Measurements from ENCODE around the gene ACOT11. TPM values are rescaled to one million over a fixed set of nuclear protein-coding genes. Genes with fewer than 3 reads are reported as not detected.

The ACOT11 gene
- polyA plus RNA-seq, 1 experiment = 2.4 TPM

DNA sequence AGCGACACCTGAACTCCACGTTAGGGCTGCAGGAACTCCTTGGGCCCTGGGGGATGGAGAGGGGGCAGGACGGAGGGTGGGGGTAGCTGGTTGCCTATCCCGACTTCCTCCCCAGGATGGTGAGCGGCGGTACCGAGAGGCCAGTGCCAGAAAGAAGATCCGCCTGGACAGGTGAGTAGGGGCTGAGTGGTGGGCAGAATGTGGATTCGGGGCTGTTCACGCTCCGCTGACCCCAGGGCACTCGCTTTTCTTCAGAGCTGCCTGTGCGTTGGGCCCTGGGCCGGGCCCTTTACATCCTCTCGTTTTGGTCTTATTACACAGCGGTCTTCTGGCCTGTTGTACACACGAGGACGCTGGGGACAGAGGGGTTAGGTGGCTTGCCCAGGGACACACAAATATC, 54.5 kb downstream of the ACOT11 start:
- Histone ChIP-seq H3K27me3 (ENCODE audit: control insufficient read depth, insufficient read depth, low read length) (no peaks in the 10 kb centered on the region), H3K36me3 (ENCODE audit: control insufficient read depth, insufficient read depth, low read length) (no peaks in the 10 kb centered on the region), H3K4me3 (ENCODE audit: low read depth, low read length) (no peak overlapping the region)
- ChIA-PET CTCF (no interaction called here), POLR2A (no interaction called here)
- TF ChIP-seq, protein P1, sequence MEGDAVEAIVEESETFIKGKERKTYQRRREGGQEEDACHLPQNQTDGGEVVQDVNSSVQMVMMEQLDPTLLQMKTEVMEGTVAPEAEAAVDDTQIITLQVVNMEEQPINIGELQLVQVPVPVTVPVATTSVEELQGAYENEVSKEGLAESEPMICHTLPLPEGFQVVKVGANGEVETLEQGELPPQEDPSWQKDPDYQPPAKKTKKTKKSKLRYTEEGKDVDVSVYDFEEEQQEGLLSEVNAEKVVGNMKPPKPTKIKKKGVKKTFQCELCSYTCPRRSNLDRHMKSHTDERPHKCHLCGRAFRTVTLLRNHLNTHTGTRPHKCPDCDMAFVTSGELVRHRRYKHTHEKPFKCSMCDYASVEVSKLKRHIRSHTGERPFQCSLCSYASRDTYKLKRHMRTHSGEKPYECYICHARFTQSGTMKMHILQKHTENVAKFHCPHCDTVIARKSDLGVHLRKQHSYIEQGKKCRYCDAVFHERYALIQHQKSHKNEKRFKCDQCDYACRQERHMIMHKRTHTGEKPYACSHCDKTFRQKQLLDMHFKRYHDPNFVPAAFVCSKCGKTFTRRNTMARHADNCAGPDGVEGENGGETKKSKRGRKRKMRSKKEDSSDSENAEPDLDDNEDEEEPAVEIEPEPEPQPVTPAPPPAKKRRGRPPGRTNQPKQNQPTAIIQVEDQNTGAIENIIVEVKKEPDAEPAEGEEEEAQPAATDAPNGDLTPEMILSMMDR (IDR thresholded peaks at IDR 0.05; ENCODE audit: insufficient read depth, low read depth, low read length) = no peak
- no peak for DNase-seq (ENCODE audit: low read depth)

DNA sequence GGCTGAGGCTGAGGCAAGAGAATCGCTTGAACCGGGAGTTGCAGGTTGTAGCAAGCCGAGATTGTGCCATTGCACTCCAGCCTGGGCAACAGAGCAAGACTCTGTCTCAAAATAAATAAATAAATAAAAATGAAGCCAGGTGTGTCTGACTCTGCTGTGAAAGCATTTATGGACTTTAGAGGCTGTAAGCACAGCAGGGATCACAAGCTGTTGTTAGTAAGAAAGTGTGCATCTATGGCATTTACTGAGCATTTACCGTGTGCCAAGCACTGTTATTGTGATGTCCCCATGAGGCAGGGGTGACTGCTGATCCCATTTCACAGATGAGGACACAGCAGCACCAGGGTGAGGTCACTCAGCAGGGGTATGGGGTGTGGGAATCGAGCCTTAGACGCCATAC, 55.2 kb downstream of the ACOT11 start:
- DNase-seq (ENCODE audit: low read depth) = no peak
- TF ChIP-seq, protein P1 (IDR thresholded peaks at IDR 0.05; ENCODE audit: insufficient read depth, low read depth, low read length) = no peak
- H3K36me3 ChIP-seq (ENCODE audit: control insufficient read depth, insufficient read depth, low read length) = no peaks in the 10 kb centered on the region
- H3K27me3 ChIP-seq (ENCODE audit: control insufficient read depth, insufficient read depth, low read length) = no peaks in the 10 kb centered on the region
- H3K4me3 ChIP-seq (ENCODE audit: low read depth, low read length) = no peak overlapping the region
- ChIA-PET CTCF (no interaction called here), POLR2A (interaction anchor here (0.6 kb wide), 1 partner anchor 443 kb away, joined by 4 read pairs; no protein-coding TSS in a partner anchor)

GRCh38 chr1:54604051-54604450, 56.0 kb downstream of the ACOT11 start:
- H3K4me3 ChIP-seq (ENCODE audit: low read depth, low read length) = no peak overlapping the region
- no peaks in the 10 kb centered on the region for H3K36me3 ChIP-seq (ENCODE audit: control insufficient read depth, insufficient read depth, low read length)
- no peak for DNase-seq (ENCODE audit: low read depth)
- no peaks in the 10 kb centered on the region for H3K27me3 ChIP-seq (ENCODE audit: control insufficient read depth, insufficient read depth, low read length)
- ChIA-PET POLR2A (no interaction called here), CTCF (interaction anchor here (1.1 kb wide), 1 partner anchor 17 kb away, joined by 3 read pairs; no protein-coding TSS in a partner anchor)
- TF ChIP-seq, protein P1 (IDR thresholded peaks at IDR 0.05; ENCODE audit: insufficient read depth, low read depth, low read length) = no peak

DNA sequence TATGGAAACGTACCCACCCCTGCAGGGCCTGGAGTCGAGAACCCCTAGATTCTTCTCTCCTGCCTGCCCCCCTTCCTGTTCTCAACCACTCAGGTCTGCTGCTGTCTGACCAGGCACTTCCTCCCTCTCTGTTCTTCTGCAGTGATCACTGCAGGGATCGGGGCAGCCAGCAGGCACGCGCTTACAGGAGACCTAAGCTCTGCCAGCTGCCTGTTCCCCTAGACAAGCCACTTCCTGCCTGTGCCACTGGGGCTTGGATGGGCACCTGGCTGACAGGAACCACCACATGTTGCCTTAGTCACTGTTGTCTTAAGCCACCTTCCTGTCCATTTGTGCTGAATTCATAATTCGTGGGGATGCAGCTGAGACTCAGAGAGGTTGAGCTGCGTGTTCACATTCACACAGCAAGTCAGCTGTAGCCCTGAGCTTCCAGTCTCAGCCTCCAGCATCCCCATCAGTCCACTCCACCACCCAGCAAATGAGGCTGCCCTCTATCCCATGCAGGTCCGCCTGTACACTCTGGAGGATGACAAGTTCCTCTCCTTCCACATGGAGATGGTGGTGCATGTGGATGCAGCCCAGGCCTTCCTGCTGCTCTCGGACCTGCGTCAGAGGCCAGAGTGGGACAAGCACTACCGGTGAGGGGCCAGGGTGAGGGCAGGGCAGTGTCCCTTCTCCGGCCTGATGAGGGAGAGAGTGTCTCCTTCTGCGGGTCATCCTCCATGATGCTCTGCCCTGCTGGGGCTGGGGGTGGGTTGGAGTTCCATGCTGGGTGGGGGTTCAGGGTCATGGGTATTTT, 56.7 kb downstream of the ACOT11 start:
- TF ChIP-seq, protein P1 (IDR thresholded peaks at IDR 0.05; ENCODE audit: insufficient read depth, low read depth, low read length) = no peak
- POLR2A ChIA-PET = no interaction called here
- DNase-seq (ENCODE audit: low read depth) = no peak
- CTCF ChIA-PET = interaction anchor here (1.1 kb wide), 1 partner anchor 18 kb away, joined by 3 read pairs; no protein-coding TSS in a partner anchor
- Histone ChIP-seq H3K27me3 (ENCODE audit: control insufficient read depth, insufficient read depth, low read length) (no peaks in the 10 kb centered on the region), H3K36me3 (ENCODE audit: control insufficient read depth, insufficient read depth, low read length) (no peaks in the 10 kb centered on the region), H3K4me3 (ENCODE audit: low read depth, low read length) (no peak overlapping the region)

GRCh38 chr1:54606096-54606989, 58.3 kb downstream of the ACOT11 start:
- Histone ChIP-seq H3K4me3 (ENCODE audit: low read depth, low read length) (no peak overlapping the region), H3K27me3 (ENCODE audit: control insufficient read depth, insufficient read depth, low read length) (no peaks in the 10 kb centered on the region), H3K36me3 (ENCODE audit: control insufficient read depth, insufficient read depth, low read length) (no peaks in the 10 kb centered on the region)
- no peak for DNase-seq (ENCODE audit: low read depth)
- TF ChIP-seq, protein P1 (IDR thresholded peaks at IDR 0.05; ENCODE audit: insufficient read depth, low read depth, low read length) = no peak
- POLR2A ChIA-PET = no interaction called here
- CTCF ChIA-PET = no interaction called here

All from BJ (cell line).